Activated naive CD4-positive, alpha-beta T cell treated with anti-CD3 and anti-CD28 coated beads, Interleukin-2, amount 50 U/mL, for 16 hours (primary cell): ENCODE data around the gene COL5A1.
"Not testable (repeated sequence)": the region's sequence is repeated elsewhere in the genome, so short reads cannot be mapped to it uniquely, and the experiment has no call there.

Experiments
- DNase-seq: peaks from one replicate; pipeline ENCODE4 v3.0.0-alpha.2; 2020

The COL5A1 gene

GRCh38 chr9:134658378-134658955, 16.9 kb downstream of the COL5A1 start:
- DNase-seq = peak; percentile 3

DNA sequence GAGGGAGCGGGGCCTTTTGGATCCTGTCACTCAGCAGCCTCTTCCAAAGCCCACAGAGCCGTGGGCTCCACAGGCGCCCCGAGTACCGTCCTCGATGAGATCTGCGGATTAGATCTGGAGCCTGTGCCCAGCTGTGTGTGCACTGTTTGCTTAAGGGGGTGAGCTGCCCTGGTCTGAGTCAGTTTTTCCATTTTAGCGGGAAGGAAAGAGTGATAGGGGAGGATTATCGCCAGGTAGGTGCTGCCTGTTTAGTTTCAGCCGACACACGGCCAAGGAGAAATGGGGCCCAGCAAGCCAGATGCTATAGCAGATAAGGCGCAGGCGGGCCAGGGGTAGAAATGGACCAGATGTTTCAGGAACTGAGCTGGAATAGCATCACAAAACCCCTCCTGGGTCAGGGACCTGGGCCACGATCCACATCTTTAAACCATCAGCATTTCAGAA, 18.1 kb downstream of the COL5A1 start:
- peak; percentile 4 for DNase-seq

GRCh38 chr9:134660407-134660806, 18.8 kb downstream of the COL5A1 start:
- DNase-seq = peak; percentile 17

DNA sequence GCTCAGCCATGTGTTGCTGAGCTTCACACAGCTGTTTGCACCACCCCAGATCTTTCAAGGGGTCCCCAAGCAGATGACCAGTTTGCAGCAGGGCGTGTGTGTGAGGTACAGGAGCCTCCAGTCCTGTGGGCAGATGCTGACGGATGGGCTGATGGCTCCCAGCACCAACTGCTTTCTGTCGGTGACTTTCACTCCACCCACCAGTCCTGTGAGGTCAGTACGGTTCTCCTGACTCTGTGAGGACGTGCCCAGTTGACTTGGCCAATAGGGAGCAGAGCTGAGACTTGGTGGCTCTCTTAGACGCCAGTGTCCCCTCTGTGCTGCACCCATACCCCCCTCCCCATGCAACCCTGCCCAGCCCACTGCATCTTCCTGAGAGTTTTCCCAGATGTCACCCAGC, 19.7 kb downstream of the COL5A1 start:
- no peak for DNase-seq

GRCh38 chr9:134661791-134662142, 20.2 kb downstream of the COL5A1 start:
- peak; percentile 0 for DNase-seq

- peak; percentile 0 for DNase-seq
These were observed 20.7 kb downstream of the COL5A1 start for GRCh38 chr9:134662143-134662876.

GRCh38 chr9:134663084-134663483, 21.5 kb downstream of the COL5A1 start:
- peak; percentile 3 for DNase-seq

- DNase-seq = peak; percentile 4
These were observed 22.3 kb downstream of the COL5A1 start for GRCh38 chr9:134663753-134664415.

- peak; percentile 0 for DNase-seq
These were observed 22.8 kb downstream of the COL5A1 start for GRCh38 chr9:134664446-134664845.

- DNase-seq = no peak
These were observed 24.6 kb downstream of the COL5A1 start for GRCh38 chr9:134666208-134666607.

GRCh38 chr9:134666831-134667230, 25.2 kb downstream of the COL5A1 start:
- no peak for DNase-seq

DNA sequence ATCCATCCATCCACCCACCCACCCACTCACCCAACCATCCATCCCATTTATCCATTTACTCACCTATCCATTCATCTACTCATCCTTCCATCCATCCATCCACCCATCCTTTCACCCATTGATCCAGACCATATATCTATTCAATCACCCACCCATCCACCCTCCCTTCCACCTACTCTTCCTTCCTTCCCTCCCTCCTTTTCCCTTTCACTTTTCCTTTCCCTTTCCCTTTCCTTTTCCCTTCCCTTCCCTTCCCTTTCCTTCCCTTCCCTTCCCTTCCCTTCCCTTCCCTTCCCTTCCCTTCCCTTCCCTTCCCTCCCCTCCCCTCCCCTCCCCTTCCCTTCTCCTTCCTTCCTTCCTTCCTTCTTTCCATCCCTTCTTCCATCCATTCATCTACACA, 27.4 kb downstream of the COL5A1 start:
- not testable (repeated sequence) for DNase-seq

DNA sequence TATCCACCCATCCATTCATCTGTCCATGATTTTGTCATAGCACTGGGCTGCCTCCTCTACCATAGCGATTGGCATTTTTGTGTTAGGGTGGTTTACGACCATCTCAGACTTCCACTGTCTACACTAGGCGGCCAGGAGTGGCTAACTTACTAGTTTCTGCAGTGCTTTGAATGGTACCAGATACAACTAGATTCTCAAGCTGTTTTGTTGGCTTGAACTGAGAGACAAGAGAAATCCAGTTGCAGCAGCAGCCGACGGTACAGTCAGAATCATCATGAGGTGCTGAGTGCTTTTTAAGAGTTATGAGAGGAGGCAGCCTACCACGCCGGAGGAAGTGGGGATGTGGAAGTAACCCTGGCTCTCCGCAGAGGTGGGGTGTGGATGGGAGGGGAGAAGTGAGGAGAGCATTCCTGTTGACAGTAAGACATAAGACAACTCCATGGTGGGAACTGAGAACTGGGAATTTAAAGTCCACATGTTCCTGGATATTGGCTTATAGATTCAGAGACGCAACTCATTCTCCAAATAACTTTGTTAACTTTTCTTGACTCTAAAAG, 27.9 kb downstream of the COL5A1 start:
- DNase-seq = no peak

DNA sequence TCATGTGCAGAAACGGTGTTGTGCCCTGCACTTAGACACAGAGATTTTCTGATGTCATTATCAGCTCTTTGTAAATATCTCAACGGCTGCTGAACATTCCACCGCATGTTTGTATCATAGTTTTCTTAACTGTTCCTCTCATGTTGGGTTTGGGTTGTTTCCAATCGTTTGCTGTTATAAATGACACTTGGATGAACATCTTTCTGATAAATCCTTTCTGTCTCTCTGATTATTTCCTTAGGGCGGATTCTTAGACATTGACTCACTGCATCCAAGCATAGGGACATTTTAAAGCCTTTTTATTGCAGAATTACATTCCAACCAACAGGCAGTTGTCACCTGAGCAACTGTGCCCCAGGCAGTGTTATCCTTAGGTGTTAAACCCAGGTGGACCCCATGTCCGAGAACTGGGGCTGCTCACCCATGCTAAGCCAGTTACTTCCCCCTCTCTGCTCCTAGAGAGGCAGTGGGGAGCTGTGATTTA, 28.5 kb downstream of the COL5A1 start:
- DNase-seq = no peak

- peak; percentile 1 for DNase-seq
These were observed 29.3 kb downstream of the COL5A1 start for GRCh38 chr9:134670851-134671281.

DNA sequence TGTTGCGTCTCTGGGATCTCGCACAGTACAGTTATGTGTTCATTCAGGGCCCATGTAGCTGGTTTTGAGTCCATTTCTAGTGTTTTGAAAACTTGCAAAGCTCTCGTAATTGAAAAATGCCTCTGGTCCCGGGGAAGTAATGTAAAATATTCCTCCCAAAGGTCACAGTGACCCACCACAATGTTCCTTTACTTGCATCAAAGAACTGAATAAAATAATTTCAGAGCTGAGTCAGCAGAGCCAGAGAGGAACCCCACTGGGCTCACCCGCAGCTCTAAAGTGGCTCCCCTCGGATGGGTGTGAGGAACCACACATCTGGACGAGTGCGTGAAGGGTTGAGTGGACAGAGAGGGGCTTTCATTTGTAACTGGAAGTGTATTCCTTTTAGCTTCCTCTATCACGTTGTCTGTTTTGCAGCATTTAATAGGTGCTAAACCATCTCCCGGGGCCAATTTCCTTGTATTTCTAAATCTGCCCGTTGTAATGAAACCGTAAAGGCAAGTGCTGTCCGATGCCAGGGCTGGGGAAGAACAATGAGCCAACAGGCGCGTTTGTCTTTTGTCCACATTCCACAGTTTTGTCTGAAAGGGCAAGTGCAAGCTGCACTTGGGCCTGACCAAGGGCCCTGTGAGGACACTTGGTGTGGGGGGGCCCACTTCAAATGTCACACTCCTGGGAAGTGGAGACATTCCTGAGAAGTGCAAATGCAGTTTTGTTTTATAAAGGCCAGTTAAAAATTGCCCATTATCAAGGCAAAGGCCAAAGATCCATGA, 29.9 kb downstream of the COL5A1 start:
- peak; percentile 2 for DNase-seq

- no peak for DNase-seq
These were observed 34.8 kb downstream of the COL5A1 start for GRCh38 chr9:134676361-134676760.

DNA sequence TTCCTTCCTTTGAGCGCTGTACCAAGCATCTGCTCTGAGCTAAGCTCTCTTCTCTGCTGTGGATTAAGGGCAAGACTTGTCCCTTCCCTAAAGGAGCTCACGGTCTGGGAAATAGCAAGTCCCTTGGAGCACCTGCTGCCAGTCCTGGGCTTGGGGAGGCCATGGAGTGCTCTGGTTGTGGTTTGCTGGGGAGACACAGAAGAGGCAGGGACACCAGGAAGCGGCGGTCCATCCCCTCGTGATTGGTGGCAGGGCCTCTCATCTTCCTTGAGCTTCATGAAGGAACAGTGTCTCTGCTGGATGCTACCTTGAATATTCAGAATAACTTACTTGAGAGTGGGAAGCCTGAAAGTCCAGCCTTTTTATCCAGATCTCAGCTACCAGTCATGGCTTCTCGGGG, 35.3 kb downstream of the COL5A1 start:
- DNase-seq = peak; percentile 2

GRCh38 chr9:134677743-134678142, 36.1 kb downstream of the COL5A1 start:
- DNase-seq = peak; percentile 5

GRCh38 chr9:134678206-134678605, 36.6 kb downstream of the COL5A1 start:
- DNase-seq = peak; percentile 7

DNA sequence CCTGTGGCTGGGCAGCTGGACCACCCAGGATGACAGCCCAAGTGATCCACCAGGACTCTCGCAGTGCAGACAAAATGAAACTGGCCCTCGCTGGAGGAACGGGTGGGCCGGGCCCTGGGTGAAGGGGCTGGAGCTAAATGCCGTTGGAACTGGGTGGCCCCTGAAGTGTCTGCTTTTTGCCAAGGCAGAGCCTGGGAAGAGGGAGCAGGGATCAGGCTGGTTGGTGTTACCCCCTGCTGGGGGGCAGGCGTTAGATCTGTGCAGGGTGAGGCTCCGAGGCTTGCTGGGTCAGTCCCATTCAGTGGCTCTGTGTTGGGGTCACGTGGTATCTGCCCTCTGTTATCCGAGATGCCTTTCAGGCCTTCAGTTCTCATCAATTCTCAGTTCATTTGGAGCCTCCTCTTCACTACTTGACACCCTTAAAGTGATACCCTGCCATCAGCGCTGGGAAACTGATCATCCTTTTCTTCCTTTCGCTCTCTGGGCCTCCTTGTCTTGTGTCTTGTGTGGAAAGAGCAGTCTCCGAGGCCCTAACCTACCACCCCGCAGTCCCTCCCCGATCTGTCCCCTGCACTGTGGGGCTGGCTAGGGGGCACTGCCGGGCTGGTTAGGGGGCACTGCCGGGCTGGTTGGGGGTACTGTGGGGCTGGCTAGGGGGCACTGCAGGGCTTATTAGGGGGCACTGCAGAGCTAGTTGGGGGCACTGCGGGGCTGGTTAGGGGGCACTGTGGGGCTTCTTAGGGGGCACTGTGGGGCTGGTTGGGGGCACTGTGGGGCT, 37.3 kb downstream of the COL5A1 start:
- peak; percentile 4 for DNase-seq
